NCI-H2227 (cell line): ENCODE measurements around the gene DLG2.
A peak's percentile ranks its signal among the peaks of the same experiment; 100 is the strongest.

ENCODE experiments used
- DNase-seq: peaks from one replicate; lab custom pipeline; 2025; ENCODE audit not compliant: unreplicated experiment; lab: John Stamatoyannopoulos, UW

DLG2 gene

GRCh38 chr11:83836883-83837654, 1790.1 kb downstream of the DLG2 start:
- peak; percentile 59 for DNase-seq

GRCh38 chr11:83836065-83836464, 1791.1 kb downstream of the DLG2 start:
- no peak for DNase-seq

GRCh38 chr11:83835423-83835822, 1791.7 kb downstream of the DLG2 start:
- no peak for DNase-seq

- DNase-seq, result no peak
Measured at GRCh38 chr11:83831929-83832328, 1795.2 kb downstream of the DLG2 start.

- DNase-seq, result peak; percentile 53
Measured at GRCh38 chr11:83827940-83828554, 1799.1 kb downstream of the DLG2 start.

GRCh38 chr11:83827520-83827919, 1799.6 kb downstream of the DLG2 start:
- DNase-seq, result no peak

GRCh38 chr11:83826078-83826477, 1801.1 kb downstream of the DLG2 start:
- peak; percentile 3 for DNase-seq

GRCh38 chr11:83823461-83824025, 1803.6 kb downstream of the DLG2 start:
- DNase-seq, result no peak

- peak; percentile 63 for DNase-seq
Measured at GRCh38 chr11:83819931-83820549, 1807.1 kb downstream of the DLG2 start.

GRCh38 chr11:83818349-83818748, 1808.8 kb downstream of the DLG2 start:
- no peak for DNase-seq

GRCh38 chr11:83816572-83817187, 1810.5 kb downstream of the DLG2 start:
- peak; percentile 52 for DNase-seq

- DNase-seq, result no peak
Measured at GRCh38 chr11:83815736-83816135, 1811.4 kb downstream of the DLG2 start.

- DNase-seq, result no peak
Measured at GRCh38 chr11:83813296-83813695, 1813.8 kb downstream of the DLG2 start.

GRCh38 chr11:83809274-83809673, 1817.9 kb downstream of the DLG2 start:
- no peak for DNase-seq

GRCh38 chr11:83801799-83802198, 1825.3 kb downstream of the DLG2 start:
- no peak for DNase-seq

- DNase-seq, result no peak
Measured at GRCh38 chr11:83793310-83793709, 1833.8 kb downstream of the DLG2 start.

- DNase-seq, result no peak
Measured at GRCh38 chr11:83791557-83791956, 1835.6 kb downstream of the DLG2 start.

GRCh38 chr11:83785942-83786341, 1841.2 kb downstream of the DLG2 start:
- DNase-seq, result no peak

GRCh38 chr11:83784419-83784818, 1842.7 kb downstream of the DLG2 start:
- DNase-seq, result no peak

- no peak for DNase-seq
Measured at GRCh38 chr11:83782329-83782728, 1844.8 kb downstream of the DLG2 start.

GRCh38 chr11:83779876-83780275, 1847.3 kb downstream of the DLG2 start:
- DNase-seq, result no peak
